Kidney epithelial cell (primary cell): ENCODE results near the gene STAT3. TPM values are rescaled to one million over a fixed set of nuclear protein-coding genes. Genes with fewer than 3 reads are reported as not detected.
A peak's percentile ranks its signal among the peaks of the same experiment; 100 is the strongest.
"Not testable (repeated sequence)": the region's sequence is repeated elsewhere in the genome, so short reads cannot be mapped to it uniquely, and the experiment has no call there.

Experiments used
- DNase-seq: peaks from one replicate; pipeline ENCODE4 v3.0.0-alpha.2; 2010; ENCODE audit warnings: low read depth
- H3K27me3 ChIP-seq: 2 replicates; pipeline ENCODE4 v1.6.0; 2011; ENCODE audit warnings: low read length; ENCODE audit not compliant: control insufficient read depth, insufficient read depth
- H3K36me3 ChIP-seq: 2 replicates; pipeline ENCODE4 v1.5.1; 2011; ENCODE audit warnings: low read length; ENCODE audit not compliant: control insufficient read depth, insufficient read depth
- H3K4me3 ChIP-seq: 2 replicates; pipeline ENCODE4 v1.5.1; 2011; ENCODE audit warnings: low read depth, mild to moderate bottlenecking, control low read depth, low read length
- total RNA-seq: library from RNA; depleted of rRNA; stranded (reverse); fragments of >200 nt; gene quantifications from 2 replicates; pipeline ENCODE4 v1.2.3, GENCODE V29; 2015
- TF ChIP-seq, protein P1 (sequence below): IDR thresholded peaks from 2 replicates; pipeline ENCODE4 v1.5.1; 2011; ENCODE audit warnings: mild to moderate bottlenecking, moderate library complexity, low read length, control low read depth, inconsistent platforms; ENCODE audit not compliant: insufficient read depth, poor library complexity, severe bottlenecking

STAT3 gene
- total RNA-seq, 1 donor from 2014 or later: 74.9 TPM

DNA sequence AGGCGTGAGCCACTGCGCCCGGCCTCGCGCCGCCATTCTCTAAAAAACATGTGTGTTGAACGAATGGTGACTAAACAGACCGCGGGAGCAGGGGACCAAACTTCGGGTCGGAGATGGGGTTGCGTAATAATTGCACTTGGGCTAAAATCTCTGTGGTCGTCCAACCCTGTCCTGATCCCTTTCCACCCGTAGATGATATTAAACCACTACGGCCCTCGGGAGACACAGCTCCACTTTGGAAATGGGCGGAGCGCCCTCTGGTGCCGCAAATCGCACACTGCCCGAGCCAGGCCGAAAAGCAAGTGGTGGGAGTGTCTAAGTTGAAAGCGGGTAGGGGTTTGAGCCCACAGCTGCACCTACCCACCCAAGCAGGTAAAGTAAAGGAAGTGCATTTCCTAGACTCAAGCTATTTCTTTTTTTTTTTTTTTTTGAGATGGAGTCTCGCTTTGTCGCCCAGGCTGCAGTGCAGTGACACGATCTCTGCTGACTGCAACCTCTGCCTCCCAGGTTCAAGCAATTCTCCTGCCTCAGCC is 17.8 kb upstream of the STAT3 start:
- TF ChIP-seq, protein P1, sequence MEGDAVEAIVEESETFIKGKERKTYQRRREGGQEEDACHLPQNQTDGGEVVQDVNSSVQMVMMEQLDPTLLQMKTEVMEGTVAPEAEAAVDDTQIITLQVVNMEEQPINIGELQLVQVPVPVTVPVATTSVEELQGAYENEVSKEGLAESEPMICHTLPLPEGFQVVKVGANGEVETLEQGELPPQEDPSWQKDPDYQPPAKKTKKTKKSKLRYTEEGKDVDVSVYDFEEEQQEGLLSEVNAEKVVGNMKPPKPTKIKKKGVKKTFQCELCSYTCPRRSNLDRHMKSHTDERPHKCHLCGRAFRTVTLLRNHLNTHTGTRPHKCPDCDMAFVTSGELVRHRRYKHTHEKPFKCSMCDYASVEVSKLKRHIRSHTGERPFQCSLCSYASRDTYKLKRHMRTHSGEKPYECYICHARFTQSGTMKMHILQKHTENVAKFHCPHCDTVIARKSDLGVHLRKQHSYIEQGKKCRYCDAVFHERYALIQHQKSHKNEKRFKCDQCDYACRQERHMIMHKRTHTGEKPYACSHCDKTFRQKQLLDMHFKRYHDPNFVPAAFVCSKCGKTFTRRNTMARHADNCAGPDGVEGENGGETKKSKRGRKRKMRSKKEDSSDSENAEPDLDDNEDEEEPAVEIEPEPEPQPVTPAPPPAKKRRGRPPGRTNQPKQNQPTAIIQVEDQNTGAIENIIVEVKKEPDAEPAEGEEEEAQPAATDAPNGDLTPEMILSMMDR: peak; percentile 93
- DNase-seq: no peak
- no peaks in the 10 kb centered on the region for H3K27me3 ChIP-seq
- peaks cover 2% of the 10 kb centered on the region for H3K36me3 ChIP-seq
- no peak overlapping the region for H3K4me3 ChIP-seq

DNA sequence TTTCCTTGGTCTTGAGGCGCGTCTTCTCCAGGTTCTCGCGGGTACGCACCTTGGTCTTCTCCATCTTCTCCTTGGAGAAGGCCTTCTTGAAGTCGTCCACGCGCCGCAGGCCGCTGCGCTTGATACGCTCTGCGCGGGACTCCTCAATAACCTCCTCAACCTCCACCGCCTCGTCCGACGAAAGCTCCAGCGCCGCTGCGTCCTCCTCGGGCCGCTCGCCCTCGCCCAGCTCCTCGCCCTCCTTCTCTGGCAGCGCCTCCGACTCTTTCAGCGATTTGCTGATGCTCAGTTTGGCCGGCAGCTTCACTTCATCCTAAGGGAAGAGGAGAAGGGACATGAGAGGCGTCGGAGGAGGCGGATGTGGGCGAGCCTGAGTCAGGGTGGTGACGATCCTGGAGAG is 16.8 kb upstream of the STAT3 start:
- no peak for DNase-seq
- Histone ChIP-seq H3K27me3 (no peaks in the 10 kb centered on the region), H3K36me3 (peaks cover 2% of the 10 kb centered on the region), H3K4me3 (no peak overlapping the region)
- TF ChIP-seq, protein P1: no peak

DNA sequence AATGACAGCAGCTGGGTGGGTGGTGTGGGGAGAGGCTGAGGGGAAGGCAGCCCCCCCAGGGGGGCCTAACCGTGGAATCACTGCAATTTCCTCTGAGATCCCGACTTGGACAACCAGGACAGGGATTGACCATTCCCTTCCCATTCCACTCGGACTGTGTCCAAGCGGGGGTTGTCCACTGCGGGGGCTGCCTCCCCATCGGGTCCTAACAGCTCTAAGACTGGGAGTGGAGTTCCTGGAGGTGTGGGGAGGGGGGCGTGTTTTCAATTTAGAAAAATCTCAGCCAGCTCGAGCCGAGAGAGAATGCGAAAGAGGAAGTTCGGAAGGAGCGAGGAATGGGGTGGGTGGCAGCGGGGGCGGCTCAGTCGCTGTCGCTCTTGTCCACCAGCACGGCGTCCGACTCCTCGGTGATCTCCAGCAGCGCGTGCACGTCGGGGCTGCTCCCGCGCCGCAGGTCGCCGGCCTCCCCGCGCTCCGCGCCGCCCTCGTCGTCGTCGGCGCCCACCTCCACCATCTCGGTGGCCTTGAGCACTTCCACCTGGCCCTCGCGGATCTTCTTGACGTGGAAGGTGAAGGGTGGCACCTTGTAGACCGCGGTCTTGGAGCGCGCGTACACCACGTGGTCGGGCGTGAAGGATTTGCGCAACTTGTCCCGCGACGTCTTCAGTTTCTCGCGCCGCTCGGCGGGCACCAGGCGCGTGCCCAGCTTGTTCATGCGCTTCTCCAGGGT is 16.2 kb upstream of the STAT3 start:
- no peaks in the 10 kb centered on the region for H3K27me3 ChIP-seq
- H3K4me3 ChIP-seq: no peak overlapping the region
- TF ChIP-seq, protein P1: no peak
- peaks cover 2% of the 10 kb centered on the region for H3K36me3 ChIP-seq
- DNase-seq: no peak

DNA sequence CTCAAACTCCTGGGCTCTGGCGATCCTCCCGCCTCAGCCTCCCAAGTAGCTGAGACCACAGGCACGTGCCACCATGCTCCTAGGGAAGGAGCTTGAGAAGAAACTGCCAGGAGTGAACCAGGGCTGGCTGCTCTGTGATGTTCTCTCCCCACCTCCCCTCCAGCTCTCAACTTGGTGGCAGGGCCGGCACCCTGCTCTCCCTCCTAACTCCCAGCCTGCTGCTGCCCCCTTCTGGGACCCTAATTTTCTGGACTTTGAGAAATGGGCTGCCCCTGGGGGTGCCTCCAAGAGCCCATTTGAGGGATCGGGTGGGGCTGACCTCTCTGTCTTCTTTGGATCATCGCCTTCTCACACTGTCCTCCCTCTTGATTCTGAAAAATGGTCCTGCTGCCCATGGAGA is 14.9 kb upstream of the STAT3 start:
- Histone ChIP-seq H3K4me3 (no peak overlapping the region), H3K27me3 (no peaks in the 10 kb centered on the region), H3K36me3 (peaks cover 2% of the 10 kb centered on the region)
- DNase-seq: no peak
- TF ChIP-seq, protein P1: peak; percentile 26

DNA sequence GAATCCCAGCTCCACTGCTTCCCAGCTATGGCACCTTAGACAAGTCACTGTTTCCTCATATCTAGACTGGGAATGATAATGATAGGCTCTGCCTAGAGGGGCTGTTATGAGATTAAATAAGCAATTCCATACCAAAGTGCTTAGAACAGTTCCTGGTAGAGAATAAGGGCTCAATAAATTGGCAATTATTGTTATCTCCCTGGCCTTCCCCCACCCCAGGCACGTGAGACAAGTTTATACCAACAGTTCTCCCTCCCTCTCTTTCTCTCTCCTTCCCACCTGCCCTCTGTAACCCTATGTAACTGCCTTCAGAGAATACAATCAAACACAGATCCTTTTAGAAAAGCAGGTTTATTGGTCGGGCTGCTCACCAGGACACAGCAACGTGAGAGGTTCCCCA is 13.9 kb upstream of the STAT3 start:
- TF ChIP-seq, protein P1: no peak
- no peak overlapping the region for H3K4me3 ChIP-seq
- H3K36me3 ChIP-seq: peaks cover 2% of the 10 kb centered on the region
- no peak for DNase-seq
- H3K27me3 ChIP-seq: no peaks in the 10 kb centered on the region

DNA sequence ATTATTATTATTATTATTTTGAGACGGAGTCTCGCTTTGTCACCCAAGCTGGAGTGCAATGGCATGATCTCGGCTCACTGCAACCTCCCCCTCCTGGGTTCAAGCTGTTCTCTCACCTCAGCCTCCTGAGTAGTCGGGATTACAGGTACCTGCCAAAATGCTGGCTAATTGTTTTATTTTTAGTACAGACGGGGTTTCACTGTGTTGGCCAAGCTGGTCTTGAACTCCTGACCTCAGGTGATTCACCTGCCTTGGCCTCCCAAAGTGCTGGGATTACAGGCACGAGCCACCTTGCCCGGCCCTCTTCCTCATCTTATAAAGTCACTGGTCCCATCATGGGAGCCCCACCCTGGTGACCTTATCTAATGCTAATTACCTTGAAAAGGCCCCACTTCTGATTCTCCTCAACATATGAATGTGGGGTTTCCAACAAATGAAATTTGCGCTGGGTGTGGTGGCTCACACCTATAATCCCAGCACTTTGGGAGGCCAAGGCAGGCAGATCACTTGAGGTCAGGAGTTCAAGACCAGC is 12.7 kb upstream of the STAT3 start:
- H3K36me3 ChIP-seq, DNase-seq, H3K4me3 ChIP-seq, H3K27me3 ChIP-seq: not testable (repeated sequence)
